Fibroblast of mammary gland (primary cell): Measurements from ENCODE around the gene GATAD2B.

ENCODE experiments used
- DNase-seq: peaks from one replicate; pipeline ENCODE4 v3.0.0-alpha.2; 2010; ENCODE audit warnings: low read depth
- H3K4me3 ChIP-seq: 2 replicates; pipeline ENCODE4 v1.5.1; 2011; ENCODE audit warnings: low read depth, mild to moderate bottlenecking, low read length, moderate library complexity; ENCODE audit not compliant: control insufficient read depth
- TF ChIP-seq, protein P1 (sequence below): conservative IDR thresholded peaks from 2 replicates; pipeline ENCODE4 v1.5.1; 2011; ENCODE audit warnings: low read depth, low read length, inconsistent platforms; ENCODE audit not compliant: control insufficient read depth, insufficient read depth

The GATAD2B gene

GRCh38 chr1:153958961-153959260, 36.1 kb upstream of the GATAD2B start:
- H3K4me3 ChIP-seq = peak overlapping the region; percentile 35
- TF ChIP-seq, protein P1, sequence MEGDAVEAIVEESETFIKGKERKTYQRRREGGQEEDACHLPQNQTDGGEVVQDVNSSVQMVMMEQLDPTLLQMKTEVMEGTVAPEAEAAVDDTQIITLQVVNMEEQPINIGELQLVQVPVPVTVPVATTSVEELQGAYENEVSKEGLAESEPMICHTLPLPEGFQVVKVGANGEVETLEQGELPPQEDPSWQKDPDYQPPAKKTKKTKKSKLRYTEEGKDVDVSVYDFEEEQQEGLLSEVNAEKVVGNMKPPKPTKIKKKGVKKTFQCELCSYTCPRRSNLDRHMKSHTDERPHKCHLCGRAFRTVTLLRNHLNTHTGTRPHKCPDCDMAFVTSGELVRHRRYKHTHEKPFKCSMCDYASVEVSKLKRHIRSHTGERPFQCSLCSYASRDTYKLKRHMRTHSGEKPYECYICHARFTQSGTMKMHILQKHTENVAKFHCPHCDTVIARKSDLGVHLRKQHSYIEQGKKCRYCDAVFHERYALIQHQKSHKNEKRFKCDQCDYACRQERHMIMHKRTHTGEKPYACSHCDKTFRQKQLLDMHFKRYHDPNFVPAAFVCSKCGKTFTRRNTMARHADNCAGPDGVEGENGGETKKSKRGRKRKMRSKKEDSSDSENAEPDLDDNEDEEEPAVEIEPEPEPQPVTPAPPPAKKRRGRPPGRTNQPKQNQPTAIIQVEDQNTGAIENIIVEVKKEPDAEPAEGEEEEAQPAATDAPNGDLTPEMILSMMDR = no peak
- no peak for DNase-seq

DNA sequence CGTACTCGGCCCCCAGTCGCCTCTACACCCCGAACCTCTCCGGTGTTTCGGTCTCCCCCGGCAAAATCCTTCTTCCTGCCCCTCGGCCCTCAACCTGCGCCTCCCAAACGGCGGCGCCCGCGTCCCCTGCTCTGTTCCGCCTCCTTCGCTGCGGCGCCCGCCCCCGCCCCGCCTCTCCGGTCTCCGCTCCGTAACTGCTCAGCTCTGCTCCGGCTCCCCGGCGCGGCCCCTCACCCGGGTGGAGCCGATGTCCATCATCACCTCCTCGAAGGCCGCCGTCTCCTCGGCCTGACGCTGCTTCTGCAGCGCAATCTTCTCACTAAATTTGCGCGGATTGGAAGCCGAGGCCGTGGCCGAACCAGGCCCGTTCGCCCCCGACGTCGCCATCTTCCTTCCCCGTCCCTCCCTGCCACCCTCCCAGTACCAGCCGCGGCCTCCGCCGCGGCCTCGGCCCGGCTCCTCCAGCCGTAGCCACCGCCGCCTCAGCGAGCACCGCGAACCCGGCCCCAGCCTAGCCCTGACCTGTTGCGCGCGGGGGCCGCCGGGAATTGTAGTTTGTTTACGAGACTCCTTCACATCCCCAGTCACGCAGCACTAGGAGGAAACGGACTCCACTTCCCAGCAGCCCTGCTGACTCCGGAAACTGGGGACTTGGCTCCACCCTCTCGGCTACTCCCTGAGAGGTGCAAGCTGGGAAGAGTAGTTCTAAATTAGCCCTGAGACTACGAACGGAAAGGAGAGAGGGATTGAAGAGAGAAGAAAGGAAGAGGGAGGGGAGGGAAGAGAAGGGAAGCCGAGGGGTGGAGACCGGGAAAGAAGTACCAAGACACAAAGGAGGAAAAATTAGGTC, 35.6 kb upstream of the GATAD2B start, which contains the start of gene CRTC2:
TSS of gene CRTC2 (minus strand) at position 502 of the 850 bp plus-strand sequence. CDS start at position 387, 115 bp downstream.
- H3K4me3 ChIP-seq = peak within 1 kb of the TSS; percentile 90
- TF ChIP-seq, protein P1 = no peak
- DNase-seq = peak; percentile 98

- TF ChIP-seq, protein P1 = no peak
- DNase-seq = no peak
Measured at GRCh38 chr1:153957744-153958110, 35.0 kb upstream of the GATAD2B start.

DNA sequence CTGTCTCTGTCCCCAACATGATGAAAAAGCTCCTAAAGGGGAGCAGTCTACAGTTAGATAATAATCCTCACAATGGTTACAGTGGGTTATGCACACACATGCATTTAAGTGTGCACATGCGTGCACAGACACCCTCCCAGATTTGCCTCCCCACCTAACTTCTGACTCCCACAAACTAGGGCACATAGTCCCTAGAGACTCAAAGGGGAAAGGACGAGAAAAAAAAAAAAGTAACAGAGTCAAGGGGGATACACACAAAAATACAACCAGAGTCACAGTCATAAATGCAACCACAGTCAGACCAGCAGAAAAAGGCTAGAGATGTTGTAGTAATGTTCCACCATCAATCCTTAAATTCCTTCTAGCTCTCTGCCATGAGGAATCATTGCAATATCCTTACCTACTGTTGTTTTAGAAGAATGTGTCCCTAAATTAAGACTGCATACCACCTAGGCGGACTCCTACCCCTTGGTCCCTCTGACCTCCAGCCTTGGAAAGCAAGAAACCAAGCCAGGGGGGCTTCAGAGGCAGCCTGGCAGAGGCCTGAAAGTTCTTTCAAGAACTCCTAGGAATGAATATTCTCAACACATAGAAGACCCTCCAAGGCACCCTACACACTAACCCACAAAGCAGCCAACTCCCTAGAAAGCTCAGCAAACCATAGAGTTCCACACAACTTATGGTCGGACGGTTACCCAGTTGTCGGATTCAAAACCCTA, 34.4 kb upstream of the GATAD2B start:
- TF ChIP-seq, protein P1 = no peak
- no peak for DNase-seq

More at GRCh38 chr1:153957744-153958110, 35.0 kb upstream of the GATAD2B start:
- H3K4me3 ChIP-seq = peak overlapping the region; percentile 90

DNA sequence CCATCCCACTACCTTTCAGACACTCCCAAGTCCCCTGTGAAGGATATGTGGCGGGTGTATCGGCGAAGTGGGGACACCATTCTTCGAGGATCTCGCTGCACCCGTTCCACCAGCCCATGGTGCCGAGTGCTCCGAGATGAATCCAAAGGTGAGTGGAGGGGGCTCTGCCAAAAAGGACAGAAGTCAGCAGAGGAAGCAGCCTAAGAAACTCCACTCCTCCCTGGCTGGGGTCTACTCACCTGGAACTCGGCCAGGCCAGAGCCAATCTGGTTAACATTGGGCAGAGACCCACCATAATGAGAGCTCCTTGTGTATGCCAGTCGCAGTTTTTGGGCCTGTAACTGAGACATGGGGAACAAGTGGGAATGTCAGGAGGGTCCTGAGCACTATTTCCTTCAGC, 32.1 kb upstream of the GATAD2B start:
- no peak for DNase-seq
- H3K4me3 ChIP-seq = no peak overlapping the region
- TF ChIP-seq, protein P1 = no peak

More for the DNA sequence above, 34.4 kb upstream of the GATAD2B start:
- peak overlapping the region; percentile 90 for H3K4me3 ChIP-seq

- TF ChIP-seq, protein P1 = no peak
- no peak for DNase-seq
- H3K4me3 ChIP-seq = no peak overlapping the region
Measured at GRCh38 chr1:153953859-153954365, 31.1 kb upstream of the GATAD2B start.
